Type B pancreatic cell (in vitro differentiated cells): ENCODE data around the gene DZIP1. TPM values are rescaled to one million over a fixed set of nuclear protein-coding genes. Genes with fewer than 3 reads are reported as not detected.

Source experiments
- DNase-seq: peaks from one replicate; pipeline ENCODE4 v3.0.0; 2021; ENCODE audit warnings: mixed read lengths; ENCODE audit not compliant: unreplicated experiment; ENCODE audit errors: extremely low spot score
- H3K27ac Mint-ChIP-seq: 2 replicates; pipeline ENCODE4 v1.8.0; 2021; ENCODE audit warnings: mild to moderate bottlenecking, mixed read lengths
- H3K27me3 Mint-ChIP-seq: 2 replicates; pipeline ENCODE4 v1.8.0; 2021; ENCODE audit warnings: mixed read lengths
- H3K36me3 Mint-ChIP-seq: 2 replicates; pipeline ENCODE4 v1.8.0; 2021; ENCODE audit warnings: mixed read lengths
- H3K4me1 Mint-ChIP-seq: one replicate; pipeline ENCODE4 v1.8.0; 2021; ENCODE audit warnings: mixed read lengths; ENCODE audit not compliant: unreplicated experiment
- H3K4me3 Mint-ChIP-seq: 2 replicates; pipeline ENCODE4 v1.8.0; 2021; ENCODE audit warnings: mild to moderate bottlenecking, mixed read lengths
- H3K9me3 Mint-ChIP-seq: 2 replicates; pipeline ENCODE4 v1.8.0; 2021; ENCODE audit warnings: mixed read lengths
- total RNA-seq: library from RNA; stranded (reverse); gene quantifications from 2 replicates; pipeline ENCODE4 v1.2.1, GENCODE V29; 2021; ENCODE audit warnings: low replicate concordance
- TF ChIP-seq, protein P1 (sequence below): fragments of 200-600 bp; sonication (generic); conservative IDR thresholded peaks from 2 replicates; pipeline ENCODE4 v1.5.0; 2021; ENCODE audit warnings: antibody characterized with exemption, mild to moderate bottlenecking

Gene DZIP1
- total RNA-seq, 1 donor from 2014 or later = 51.3 TPM

DNA sequence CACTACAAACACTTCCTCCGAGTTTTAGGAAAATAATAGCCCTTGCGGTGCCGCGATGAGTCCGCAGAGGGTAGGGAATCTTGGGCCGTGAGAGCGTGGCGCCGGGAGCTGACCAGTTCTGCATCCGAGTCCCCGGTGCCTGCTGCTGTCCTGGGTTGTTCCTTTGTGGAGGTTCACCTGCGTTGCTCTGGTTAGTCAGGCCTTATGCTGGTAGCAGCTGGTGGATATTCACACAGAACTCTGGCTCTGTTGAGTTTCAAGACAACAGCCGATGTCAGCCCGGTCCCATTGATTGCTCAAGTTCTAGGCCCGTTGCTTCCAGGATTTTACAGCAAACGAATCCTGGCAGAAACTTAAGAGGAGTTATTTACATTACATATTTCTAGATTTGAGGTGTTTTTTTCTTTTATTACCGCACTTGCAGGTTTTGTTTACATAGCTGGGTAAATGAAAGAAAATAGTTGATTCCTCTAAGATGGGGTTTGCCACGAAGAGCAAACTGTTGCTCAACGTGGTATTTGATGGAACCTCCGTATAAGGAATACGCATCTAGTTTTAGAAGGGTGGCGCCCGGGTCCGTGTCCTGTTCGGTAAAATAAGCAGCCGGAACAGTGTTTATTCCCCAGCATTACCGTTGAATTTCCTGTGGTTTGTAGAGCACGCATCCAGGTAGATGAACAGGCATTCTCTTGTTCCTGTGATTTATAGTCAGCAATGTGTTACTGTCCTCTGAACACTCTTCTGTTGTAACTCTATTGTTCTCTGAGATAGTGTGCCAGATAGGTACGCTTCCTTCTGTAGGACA is 90.7 kb downstream of the DZIP1 start:
- no peak for DNase-seq
- H3K27ac Mint-ChIP-seq = no peak overlapping the region
- TF ChIP-seq, protein P1, sequence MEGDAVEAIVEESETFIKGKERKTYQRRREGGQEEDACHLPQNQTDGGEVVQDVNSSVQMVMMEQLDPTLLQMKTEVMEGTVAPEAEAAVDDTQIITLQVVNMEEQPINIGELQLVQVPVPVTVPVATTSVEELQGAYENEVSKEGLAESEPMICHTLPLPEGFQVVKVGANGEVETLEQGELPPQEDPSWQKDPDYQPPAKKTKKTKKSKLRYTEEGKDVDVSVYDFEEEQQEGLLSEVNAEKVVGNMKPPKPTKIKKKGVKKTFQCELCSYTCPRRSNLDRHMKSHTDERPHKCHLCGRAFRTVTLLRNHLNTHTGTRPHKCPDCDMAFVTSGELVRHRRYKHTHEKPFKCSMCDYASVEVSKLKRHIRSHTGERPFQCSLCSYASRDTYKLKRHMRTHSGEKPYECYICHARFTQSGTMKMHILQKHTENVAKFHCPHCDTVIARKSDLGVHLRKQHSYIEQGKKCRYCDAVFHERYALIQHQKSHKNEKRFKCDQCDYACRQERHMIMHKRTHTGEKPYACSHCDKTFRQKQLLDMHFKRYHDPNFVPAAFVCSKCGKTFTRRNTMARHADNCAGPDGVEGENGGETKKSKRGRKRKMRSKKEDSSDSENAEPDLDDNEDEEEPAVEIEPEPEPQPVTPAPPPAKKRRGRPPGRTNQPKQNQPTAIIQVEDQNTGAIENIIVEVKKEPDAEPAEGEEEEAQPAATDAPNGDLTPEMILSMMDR = no peak
- no peaks in the 10 kb centered on the region for H3K36me3 Mint-ChIP-seq
- no peaks in the 10 kb centered on the region for H3K4me1 Mint-ChIP-seq
- peaks cover 6% of the 10 kb centered on the region for H3K9me3 Mint-ChIP-seq
- peaks cover 75% of the 10 kb centered on the region for H3K27me3 Mint-ChIP-seq
- peak overlapping the region; percentile 83 for H3K4me3 Mint-ChIP-seq

DNA sequence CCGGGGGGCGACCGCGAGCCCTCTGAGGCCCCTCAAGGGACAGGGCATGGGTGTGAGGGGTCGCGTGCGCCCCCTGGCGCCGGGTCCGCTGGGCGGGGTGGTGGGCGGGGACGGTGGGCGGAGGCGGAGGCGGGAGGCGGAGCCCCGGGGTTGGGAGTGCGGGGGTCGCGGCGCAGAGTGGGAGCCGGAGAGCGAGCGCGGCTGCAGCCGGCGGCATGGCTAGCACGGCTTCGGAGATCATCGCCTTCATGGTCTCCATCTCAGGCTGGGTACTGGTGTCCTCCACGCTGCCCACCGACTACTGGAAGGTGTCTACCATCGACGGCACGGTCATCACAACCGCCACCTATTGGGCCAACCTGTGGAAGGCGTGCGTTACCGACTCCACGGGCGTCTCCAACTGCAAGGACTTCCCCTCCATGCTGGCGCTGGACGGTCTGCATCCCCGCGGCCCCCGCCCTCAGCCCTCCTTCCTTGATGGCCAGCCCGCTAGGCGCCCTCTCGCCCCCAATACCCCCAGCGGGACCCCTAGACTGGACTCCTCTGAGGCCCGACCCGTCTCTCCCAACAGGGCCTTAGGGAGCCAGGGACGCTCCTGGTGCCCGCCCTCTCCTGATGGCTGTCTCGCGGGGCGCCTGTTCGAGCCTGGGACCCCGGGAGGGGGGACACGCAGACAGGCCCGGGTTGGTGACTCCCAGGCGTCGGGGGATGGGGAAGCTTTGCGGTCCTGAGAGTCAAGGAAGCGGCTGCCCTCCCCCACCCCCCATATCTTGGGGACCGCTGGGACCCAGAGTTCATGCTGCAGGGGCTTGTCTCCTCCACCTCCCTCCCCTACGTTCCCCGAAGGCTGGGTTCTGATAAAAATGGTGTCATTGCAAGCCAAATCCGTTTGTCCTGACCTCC is 91.7 kb downstream of the DZIP1 start, which contains the start of gene CLDN10:
Gene CLDN10, plus strand, starts transcription at position 182 of the 903 bp plus-strand sequence. Its CDS starts 34 bp downstream, at position 216.
- Mint-ChIP-seq H3K4me1 (no peaks in the 10 kb centered on the region), H3K27ac (no peak within 1 kb of the TSS), H3K4me3 (peak within 1 kb of the TSS; percentile 83), H3K9me3 (peaks cover 6% of the 10 kb centered on the region), H3K36me3 (no peaks in the 10 kb centered on the region), H3K27me3 (peaks cover 78% of the 10 kb centered on the region)
- peak; percentile 71 for DNase-seq
- TF ChIP-seq, protein P1 = peak; percentile 76

DNA sequence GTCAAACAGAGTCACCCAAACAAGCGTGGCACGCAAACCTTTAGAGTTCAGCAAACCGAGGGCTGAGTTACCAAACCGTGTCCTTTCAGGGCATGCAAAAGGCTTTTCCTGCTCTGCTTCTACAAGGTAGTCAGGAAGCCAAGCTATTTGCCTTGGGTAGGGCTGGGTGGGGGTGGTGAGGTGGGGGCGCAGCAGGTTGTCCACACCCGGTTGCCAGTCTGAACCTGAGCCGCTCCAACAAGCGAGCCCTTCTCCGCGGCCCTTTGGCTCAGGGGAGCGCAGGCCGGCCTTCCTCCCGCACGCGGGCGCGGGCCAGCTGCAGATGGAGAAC is 92.3 kb downstream of the DZIP1 start:
- Mint-ChIP-seq H3K36me3 (no peaks in the 10 kb centered on the region), H3K4me1 (no peaks in the 10 kb centered on the region), H3K9me3 (peaks cover 6% of the 10 kb centered on the region), H3K27ac (no peak overlapping the region), H3K27me3 (peaks cover 78% of the 10 kb centered on the region), H3K4me3 (peak overlapping the region; percentile 44)
- TF ChIP-seq, protein P1 = no peak
- no peak for DNase-seq

DNA sequence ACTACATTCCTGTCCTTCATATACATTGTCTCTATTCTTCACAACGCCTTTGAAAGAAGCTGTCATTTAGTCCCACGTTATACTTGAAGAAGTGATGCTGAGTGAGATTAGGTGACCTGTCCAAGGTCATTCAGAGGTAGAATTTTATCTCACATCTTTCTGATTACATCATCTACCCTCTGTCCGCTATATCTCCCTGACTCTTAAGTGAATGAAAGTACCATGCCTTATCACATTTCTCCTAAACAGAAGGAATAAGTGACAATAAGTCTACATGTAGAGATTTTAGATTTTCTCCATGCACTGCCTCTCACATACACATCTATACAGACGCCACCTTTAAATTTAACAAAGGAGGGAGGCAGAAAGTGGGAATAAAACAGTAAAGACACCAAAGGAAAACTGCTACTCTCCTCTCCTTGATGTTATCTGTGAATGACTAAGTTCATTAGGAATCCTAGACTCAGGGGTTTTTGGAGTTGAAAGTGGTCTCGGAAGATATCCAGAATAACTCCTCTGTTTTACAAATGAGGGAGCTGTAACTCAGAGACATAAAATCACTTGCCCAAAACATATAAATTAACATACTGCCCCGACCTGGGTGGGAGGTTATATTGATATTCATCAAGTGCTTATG is 96.9 kb downstream of the DZIP1 start:
- H3K4me3 Mint-ChIP-seq = no peak overlapping the region
- H3K27me3 Mint-ChIP-seq = peaks cover 59% of the 10 kb centered on the region
- no peaks in the 10 kb centered on the region for H3K36me3 Mint-ChIP-seq
- H3K9me3 Mint-ChIP-seq = no peaks in the 10 kb centered on the region
- no peaks in the 10 kb centered on the region for H3K4me1 Mint-ChIP-seq
- TF ChIP-seq, protein P1 = no peak
- no peak overlapping the region for H3K27ac Mint-ChIP-seq
- no peak for DNase-seq

DNA sequence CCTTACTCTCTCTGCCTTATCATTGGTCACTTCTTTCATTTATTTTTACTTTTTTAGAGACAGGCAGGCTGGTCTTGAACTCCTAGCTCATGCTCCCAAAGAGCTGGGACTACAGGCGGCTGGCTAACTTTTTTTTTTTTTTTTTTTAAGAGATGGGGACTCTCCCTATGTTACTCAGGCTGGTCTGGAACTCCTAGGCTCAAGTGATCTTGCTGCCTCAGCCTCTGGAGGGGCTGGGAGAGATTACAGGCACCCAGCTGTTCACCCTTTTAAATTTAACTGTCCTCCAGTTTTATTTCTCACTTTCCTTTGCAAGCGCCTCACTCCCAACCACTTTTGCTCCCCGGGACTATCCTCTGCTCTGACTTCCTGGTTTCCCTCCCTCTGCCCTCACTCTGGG is 97.6 kb downstream of the DZIP1 start:
- H3K9me3 Mint-ChIP-seq = no peaks in the 10 kb centered on the region
- peaks cover 56% of the 10 kb centered on the region for H3K27me3 Mint-ChIP-seq
- DNase-seq = no peak
- no peaks in the 10 kb centered on the region for H3K4me1 Mint-ChIP-seq
- H3K4me3 Mint-ChIP-seq = no peak overlapping the region
- H3K36me3 Mint-ChIP-seq = no peaks in the 10 kb centered on the region
- H3K27ac Mint-ChIP-seq = no peak overlapping the region
- TF ChIP-seq, protein P1 = no peak
